K562 (cell line): ENCODE results near the gene ZNF816. TPM values are rescaled to one million over a fixed set of nuclear protein-coding genes. Genes with fewer than 3 reads are reported as not detected.

Experiments
- CBFB ChIP-seq: sonication (generic); formaldehyde crosslinking; IDR thresholded peaks from 2 replicates; pipeline ENCODE4 v1.4.0; 2020; ENCODE audit warnings: mild to moderate bottlenecking, missing genetic modification reagents
- CHD1 ChIP-seq: fragments of 200-600 bp; sonication (generic); IDR thresholded peaks from one replicate; pipeline ENCODE4 v1.6.1; 2012; ENCODE audit warnings: mild to moderate bottlenecking, moderate library complexity, low read length, inconsistent platforms
- CHD2 ChIP-seq: IDR thresholded peaks from 2 replicates; pipeline ENCODE4 v1.6.1; 2011; ENCODE audit warnings: low read depth, low read length
- EWSR1 ChIP-seq: fragments of 450-650 bp; IDR thresholded peaks from 2 replicates; pipeline ENCODE4 v1.6.1; 2018; ENCODE audit warnings: borderline replicate concordance, mild to moderate bottlenecking, low read depth, moderate library complexity; ENCODE audit not compliant: partially characterized antibody
- HDAC6 ChIP-seq: IDR thresholded peaks from 2 replicates; pipeline ENCODE4 v1.6.1; 2012; ENCODE audit warnings: low read depth, mild to moderate bottlenecking, control low read depth, inconsistent platforms, low read length, moderate library complexity
- IRF9 ChIP-seq: fragments of 450-650 bp; IDR thresholded peaks from 2 replicates; pipeline ENCODE4 v1.6.1; 2016; ENCODE audit warnings: missing biosample characterization, missing genetic modification characterization
- KLF10 ChIP-seq: fragments of 250-450 bp; sonication (Bioruptor Pico); IDR thresholded peaks from 2 replicates; pipeline ENCODE4 v1.6.1; 2021; ENCODE audit warnings: matching md5 sums
- MAFK ChIP-seq: IDR thresholded peaks from 2 replicates; pipeline ENCODE4 v1.6.1; 2011; ENCODE audit warnings: low read length, improper control_type of control experiment
- POLR3G ChIP-seq: IDR thresholded peaks from 2 replicates; pipeline ENCODE4 v1.6.1; 2011; ENCODE audit not compliant: insufficient read length, insufficient replicate concordance; ENCODE audit errors: extremely low read depth
- PRPF4 ChIP-seq: fragments of 200-400 bp; formaldehyde crosslinking; IDR thresholded peaks from one replicate; pipeline ENCODE4 v1.6.1; 2017; ENCODE audit warnings: low read length, low read depth, mild to moderate bottlenecking; ENCODE audit not compliant: insufficient read depth, poor library complexity, severe bottlenecking
- RREB1 ChIP-seq: fragments of 250-450 bp; sonication (Bioruptor Pico); IDR thresholded peaks from 2 replicates; pipeline ENCODE4 v1.4.0; 2020
- SIX5 ChIP-seq, 2 experiments: IDR thresholded peaks; 2 replicates each; pipeline ENCODE4 v1.6.1; 2011; ENCODE audit warnings: low read length in 2 of 2, borderline replicate concordance in 1 of 2, low read depth in 1 of 2, mild to moderate bottlenecking in 1 of 2, moderate library complexity in 1 of 2; ENCODE audit not compliant: insufficient read depth in 1 of 2
- TAF1 ChIP-seq: IDR thresholded peaks from 2 replicates; pipeline ENCODE4 v1.6.1; 2011; ENCODE audit warnings: mild to moderate bottlenecking, low read length, moderate library complexity; ENCODE audit not compliant: insufficient read depth, control insufficient read depth, severe bottlenecking; ENCODE audit errors: extremely low read depth
- TCF7L2 ChIP-seq: fragments of 150-350 bp; IDR thresholded peaks from 2 replicates; pipeline ENCODE4 v1.6.1; 2016; ENCODE audit warnings: low read depth, mild to moderate bottlenecking, low read length, moderate library complexity
- U2AF1 ChIP-seq: fragments of 200-400 bp; formaldehyde crosslinking; optimal IDR thresholded peaks from 2 replicates; pipeline ENCODE3; 2017; ENCODE audit warnings: mild to moderate bottlenecking, low read depth, low read length, moderate library complexity
- ZBTB12 ChIP-seq: fragments of 250-450 bp; sonication (Bioruptor Pico); IDR thresholded peaks from 2 replicates; pipeline ENCODE4 v1.4.0; 2020
- ZNF124 ChIP-seq: sonication (generic); formaldehyde crosslinking; IDR thresholded peaks from 2 replicates; pipeline ENCODE4 v1.8.1; 2022; ENCODE audit warnings: missing genetic modification reagents
- polyA plus RNA-seq, 8 experiments: library from polyadenylated mRNA; depleted of rRNA in 4 of 8; stranded (reverse) in 5 of 8; unstranded in 3 of 8; fragments of >200 nt; fragmentation: Nextera tagmentation in 2 of 8; fragmentation: Illumina TruSeq in 1 of 8; extraction: Ambion mirVana in 2 of 8; extraction: Trizol in 1 of 8; gene quantifications; 2 replicates each; pipeline versions ENCODE4 v1.2.1 to v1.2.3, GENCODE V29; 2011 to 2014; ENCODE audit warnings: inconsistent platforms in 1 of 8, missing spikeins in 1 of 8
- total RNA-seq, 7 experiments: library from RNA; depleted of rRNA in 6 of 7; stranded (reverse); fragments of >200 nt in 6 of 7; fragmentation: Illumina TruSeq in 2 of 7; extraction: Trizol in 2 of 7; gene quantifications; 2 replicates each; pipeline versions ENCODE4 v1.2.1 to v1.2.3, GENCODE V29; 2011 to 2021; ENCODE audit warnings: low replicate concordance in 1 of 7

ZNF816 gene
- total and polyA plus RNA-seq, 9 of the 15 experiments (the other 6 are each of a cell fraction or from before 2014, with no cell fraction given), result 8.6 to 23.4 (median 13.0) TPM

- no peak for TF ChIP-seq PRPF4
- TF ChIP-seq CHD1, result no peak
- no peak for TF ChIP-seq TCF7L2
- peak; percentile 80 for TF ChIP-seq MAFK
- no peak for TF ChIP-seq CHD2
- TF ChIP-seq U2AF1, result no peak
- peak; percentile 70; the same call in 1 of the 2 replicates for TF ChIP-seq KLF10 (CRISPR knock-in tag)
- peak; percentile 62 for TF ChIP-seq TAF1
- no peak for TF ChIP-seq ZBTB12 (CRISPR knock-in tag)
- peak; percentile 78; the same call in 1 of the 2 replicates for TF ChIP-seq IRF9 (tag)
- no peak for TF ChIP-seq HDAC6
- no peak for TF ChIP-seq POLR3G
- TF ChIP-seq EWSR1, result no peak
- 0 out of 2 replicates have a peak, but pooled peaks have one; percentile 20 for TF ChIP-seq RREB1 (CRISPR knock-in tag)
- TF ChIP-seq SIX5 (IDR thresholded peaks at IDR 0.05; ENCODE audit: borderline replicate concordance in 1 of 2, insufficient read depth in 1 of 2, low read depth in 1 of 2, low read length in 2 of 2), result no peak
- TF ChIP-seq CBFB (CRISPR knock-in tag), result no peak
- TF ChIP-seq ZNF124, result no peak
Measured at GRCh38 chr19:52936151-52936953, 26.3 kb downstream of the ZNF816 start (continued).
